ENCODE measurements around the gene CD81. TPM values are rescaled to one million over a fixed set of nuclear protein-coding genes. Genes with fewer than 3 reads are reported as not detected.
"Not testable (repeated sequence)": the region's sequence is repeated elsewhere in the genome, so short reads cannot be mapped to it uniquely, and the experiment has no call there.

Gene CD81
- total and polyA plus RNA-seq, 2 experiments from 2014 or later, result 212 to 444 TPM

- Histone ChIP-seq H3K36me3 (no peaks in the 10 kb centered on the region), H3K4me3 (no peak overlapping the region), H3K27me3 (no peaks in the 10 kb centered on the region), H3K4me1 (ENCODE audit: low read depth) (no peaks in the 10 kb centered on the region), H3K9me3 (ENCODE audit: low read depth) (no peaks in the 10 kb centered on the region), H3K27ac (no peak overlapping the region)
- TF ChIP-seq, protein P1, sequence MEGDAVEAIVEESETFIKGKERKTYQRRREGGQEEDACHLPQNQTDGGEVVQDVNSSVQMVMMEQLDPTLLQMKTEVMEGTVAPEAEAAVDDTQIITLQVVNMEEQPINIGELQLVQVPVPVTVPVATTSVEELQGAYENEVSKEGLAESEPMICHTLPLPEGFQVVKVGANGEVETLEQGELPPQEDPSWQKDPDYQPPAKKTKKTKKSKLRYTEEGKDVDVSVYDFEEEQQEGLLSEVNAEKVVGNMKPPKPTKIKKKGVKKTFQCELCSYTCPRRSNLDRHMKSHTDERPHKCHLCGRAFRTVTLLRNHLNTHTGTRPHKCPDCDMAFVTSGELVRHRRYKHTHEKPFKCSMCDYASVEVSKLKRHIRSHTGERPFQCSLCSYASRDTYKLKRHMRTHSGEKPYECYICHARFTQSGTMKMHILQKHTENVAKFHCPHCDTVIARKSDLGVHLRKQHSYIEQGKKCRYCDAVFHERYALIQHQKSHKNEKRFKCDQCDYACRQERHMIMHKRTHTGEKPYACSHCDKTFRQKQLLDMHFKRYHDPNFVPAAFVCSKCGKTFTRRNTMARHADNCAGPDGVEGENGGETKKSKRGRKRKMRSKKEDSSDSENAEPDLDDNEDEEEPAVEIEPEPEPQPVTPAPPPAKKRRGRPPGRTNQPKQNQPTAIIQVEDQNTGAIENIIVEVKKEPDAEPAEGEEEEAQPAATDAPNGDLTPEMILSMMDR (IDR thresholded peaks at IDR 0.05; ENCODE audit: low read depth, low read length), result no peak
- DNase-seq (ENCODE audit: low read depth in 1 of 2, low spot score in 1 of 2), result no peak
Measured at GRCh38 chr11:2363577-2364370, 13.3 kb upstream of the CD81 start.

GRCh38 chr11:2364386-2364785, 12.7 kb upstream of the CD81 start:
- not testable (repeated sequence) for DNase-seq (ENCODE audit: low read depth in 1 of 2, low spot score in 1 of 2); H3K9me3 ChIP-seq (ENCODE audit: low read depth); H3K4me1 ChIP-seq (ENCODE audit: low read depth)

DNA sequence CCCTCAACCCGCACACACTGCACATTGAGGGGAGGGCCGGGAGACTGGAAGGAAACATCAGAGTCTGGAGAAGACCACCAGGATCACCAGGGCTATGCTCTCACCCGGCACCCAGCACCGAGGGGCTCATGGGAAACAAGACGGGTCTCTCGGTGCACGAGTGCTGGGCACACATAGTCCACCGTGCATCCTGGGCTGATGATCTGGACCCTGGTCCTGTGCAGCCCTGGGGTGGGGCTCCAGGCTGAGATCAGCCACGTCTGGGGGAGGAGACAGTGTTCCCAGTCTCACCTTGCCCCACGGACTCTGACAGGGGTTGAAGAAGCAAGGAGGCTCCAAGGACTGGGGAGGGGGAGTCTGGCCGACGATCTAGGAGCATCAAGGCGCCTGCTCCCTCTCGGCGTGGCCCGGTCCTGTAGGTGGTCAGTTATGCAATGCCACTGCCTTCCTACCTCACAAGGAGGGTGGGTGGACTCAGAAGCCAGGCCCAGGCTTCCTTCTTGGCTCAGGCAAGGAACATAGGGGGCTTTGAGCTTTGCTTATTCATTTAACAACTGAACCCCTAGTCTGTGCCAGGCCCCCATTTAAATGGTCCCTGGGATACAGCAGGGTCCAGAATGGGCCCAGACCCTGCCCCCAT, 11.4 kb upstream of the CD81 start:
- no peak for DNase-seq (ENCODE audit: low read depth in 1 of 2, low spot score in 1 of 2)
- Histone ChIP-seq H3K4me1 (ENCODE audit: low read depth) (no peaks in the 10 kb centered on the region), H3K36me3 (no peaks in the 10 kb centered on the region), H3K4me3 (no peak overlapping the region), H3K27me3 (no peaks in the 10 kb centered on the region), H3K27ac (no peak overlapping the region), H3K9me3 (ENCODE audit: low read depth) (no peaks in the 10 kb centered on the region)
- TF ChIP-seq, protein P1 (IDR thresholded peaks at IDR 0.05; ENCODE audit: low read depth, low read length), result no peak

More at GRCh38 chr11:2364386-2364785, 12.7 kb upstream of the CD81 start:
- not testable (repeated sequence) for H3K4me3 ChIP-seq, H3K27me3 ChIP-seq, H3K36me3 ChIP-seq, H3K27ac ChIP-seq

GRCh38 chr11:2366276-2366675, 10.8 kb upstream of the CD81 start:
- Histone ChIP-seq H3K4me3 (no peak overlapping the region), H3K9me3 (ENCODE audit: low read depth) (no peaks in the 10 kb centered on the region), H3K36me3 (no peaks in the 10 kb centered on the region), H3K4me1 (ENCODE audit: low read depth) (no peaks in the 10 kb centered on the region), H3K27me3 (no peaks in the 10 kb centered on the region), H3K27ac (no peak overlapping the region)
- peak in 1 of 2 donors; percentile 42 for DNase-seq (ENCODE audit: low read depth in 1 of 2, low spot score in 1 of 2)
- TF ChIP-seq, protein P1 (IDR thresholded peaks at IDR 0.05; ENCODE audit: low read depth, low read length), result no peak

DNA sequence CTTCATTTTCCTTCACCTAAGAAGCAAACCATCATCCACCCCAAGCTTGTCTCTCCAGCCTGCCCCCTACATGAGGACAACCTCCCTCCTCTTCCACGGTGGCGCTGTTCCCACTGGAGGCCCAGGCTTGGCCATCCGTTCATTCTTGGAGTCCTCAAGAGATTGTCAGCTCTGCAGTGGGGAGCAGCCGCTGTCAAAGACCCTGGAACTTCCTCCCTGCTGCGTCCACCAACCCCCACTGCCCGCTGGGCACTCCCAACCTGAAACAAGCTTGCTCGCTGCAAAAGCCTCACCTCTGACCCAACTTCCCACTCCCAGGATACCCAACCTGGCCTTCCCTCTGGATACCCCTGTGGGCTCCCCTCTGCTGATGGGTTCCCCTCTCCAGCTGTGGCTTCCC, 10.4 kb upstream of the CD81 start:
- Histone ChIP-seq H3K4me3 (no peak overlapping the region), H3K36me3 (no peaks in the 10 kb centered on the region), H3K27me3 (no peaks in the 10 kb centered on the region), H3K27ac (no peak overlapping the region), H3K4me1 (ENCODE audit: low read depth) (no peaks in the 10 kb centered on the region), H3K9me3 (ENCODE audit: low read depth) (no peaks in the 10 kb centered on the region)
- DNase-seq (ENCODE audit: low read depth in 1 of 2, low spot score in 1 of 2), result no peak
- TF ChIP-seq, protein P1 (IDR thresholded peaks at IDR 0.05; ENCODE audit: low read depth, low read length), result no peak

All from cardiac muscle cell (in vitro differentiated cells and primary cell).